ENCODE data around the gene DPY19L3. TPM values are rescaled to one million over a fixed set of nuclear protein-coding genes. Genes with fewer than 3 reads are reported as not detected.
"Not testable (repeated sequence)": the region's sequence is repeated elsewhere in the genome, so short reads cannot be mapped to it uniquely, and the experiment has no call there.

The DPY19L3 gene
- total RNA-seq, 1 experiment from 2014 or later: 11.4 TPM

- DNase-seq (ENCODE audit: extremely low read depth, low read depth): no peak
These were observed 84.4 kb downstream of the DPY19L3 start for GRCh38 chr19:32489971-32490370.

- DNase-seq (ENCODE audit: extremely low read depth, low read depth): no peak
These were observed 91.8 kb downstream of the DPY19L3 start for GRCh38 chr19:32497391-32497790.

GRCh38 chr19:32498648-32499200, 93.2 kb downstream of the DPY19L3 start:
- no peak for DNase-seq (ENCODE audit: extremely low read depth, low read depth)

GRCh38 chr19:32512498-32512897, 106.9 kb downstream of the DPY19L3 start:
- DNase-seq (ENCODE audit: extremely low read depth, low read depth): not testable (repeated sequence)

- no peak for DNase-seq (ENCODE audit: extremely low read depth, low read depth)
These were observed 113.5 kb downstream of the DPY19L3 start for GRCh38 chr19:32519023-32519422.

GRCh38 chr19:32522967-32523366, 117.4 kb downstream of the DPY19L3 start:
- no peak for DNase-seq (ENCODE audit: extremely low read depth, low read depth)

GRCh38 chr19:32526895-32527294, 121.3 kb downstream of the DPY19L3 start:
- DNase-seq (ENCODE audit: extremely low read depth, low read depth): no peak

- DNase-seq (ENCODE audit: extremely low read depth, low read depth): no peak
These were observed 125.2 kb downstream of the DPY19L3 start for GRCh38 chr19:32530773-32531172.

GRCh38 chr19:32532233-32532632, 126.7 kb downstream of the DPY19L3 start:
- no peak for DNase-seq (ENCODE audit: extremely low read depth, low read depth)

Other genes starting within 250 kb of the DPY19L3 start
- 7.7 and 10.4 TPM in 2 replicates for gene ZNF507, start 60.2 kb upstream of the DPY19L3 start, total RNA-seq (2014; rRNA removed; shearing (Covaris generic))
- gene PDCD5, start 175.4 kb downstream of the DPY19L3 start, total RNA-seq (2014; rRNA removed; shearing (Covaris generic)): 135 and 142 TPM in 2 replicates